ENCODE measurements around the gene ADGRV1.

The ADGRV1 gene

DNA sequence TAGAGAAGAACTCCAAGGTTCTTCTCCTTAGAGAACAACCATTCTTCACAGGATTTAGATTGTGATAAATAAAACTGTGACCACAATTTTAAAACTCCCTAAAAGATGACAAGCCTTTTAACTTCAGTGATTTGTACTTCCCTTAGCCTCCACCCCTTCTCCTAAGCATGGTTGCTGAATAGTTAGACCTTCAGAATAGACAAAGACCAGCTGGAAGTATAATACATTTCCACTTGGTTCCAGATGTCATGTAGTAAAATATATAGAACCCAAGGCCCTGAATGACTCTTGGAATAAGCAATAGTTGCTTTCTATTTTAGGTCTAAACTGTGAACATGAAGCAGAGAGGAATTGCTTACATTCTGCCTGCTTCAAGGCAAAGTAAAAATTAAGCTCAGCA is 615.8 kb downstream of the ADGRV1 start:
- in situ Hi-C loops (cut with HindIII; ENCODE audit: low sequenced_read_pairs), result no loop called here

DNA sequence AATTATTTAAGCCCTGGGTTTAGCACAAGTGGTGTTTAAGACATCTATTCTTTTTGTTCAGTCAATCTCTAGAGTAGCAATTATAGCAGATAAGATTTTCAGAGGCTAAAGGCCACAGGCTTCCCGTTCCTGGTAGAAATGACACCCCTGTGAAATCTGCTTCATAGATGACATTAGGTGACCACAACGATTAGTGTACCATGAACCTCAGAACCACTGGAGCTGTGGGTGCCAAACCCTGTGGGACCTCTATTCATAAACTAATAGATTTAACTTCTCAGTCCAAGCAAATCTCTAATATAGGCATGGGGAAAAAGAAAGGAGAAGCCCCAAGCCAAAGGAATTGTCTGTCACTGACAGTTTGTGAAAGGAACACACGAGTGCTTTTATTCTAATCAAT is 617.1 kb downstream of the ADGRV1 start:
- in situ Hi-C loops (cut with HindIII; ENCODE audit: low sequenced_read_pairs), result loop anchor here (5.0 kb wide), 1 partner anchor 48 kb away; no protein-coding TSS in a partner anchor

DNA sequence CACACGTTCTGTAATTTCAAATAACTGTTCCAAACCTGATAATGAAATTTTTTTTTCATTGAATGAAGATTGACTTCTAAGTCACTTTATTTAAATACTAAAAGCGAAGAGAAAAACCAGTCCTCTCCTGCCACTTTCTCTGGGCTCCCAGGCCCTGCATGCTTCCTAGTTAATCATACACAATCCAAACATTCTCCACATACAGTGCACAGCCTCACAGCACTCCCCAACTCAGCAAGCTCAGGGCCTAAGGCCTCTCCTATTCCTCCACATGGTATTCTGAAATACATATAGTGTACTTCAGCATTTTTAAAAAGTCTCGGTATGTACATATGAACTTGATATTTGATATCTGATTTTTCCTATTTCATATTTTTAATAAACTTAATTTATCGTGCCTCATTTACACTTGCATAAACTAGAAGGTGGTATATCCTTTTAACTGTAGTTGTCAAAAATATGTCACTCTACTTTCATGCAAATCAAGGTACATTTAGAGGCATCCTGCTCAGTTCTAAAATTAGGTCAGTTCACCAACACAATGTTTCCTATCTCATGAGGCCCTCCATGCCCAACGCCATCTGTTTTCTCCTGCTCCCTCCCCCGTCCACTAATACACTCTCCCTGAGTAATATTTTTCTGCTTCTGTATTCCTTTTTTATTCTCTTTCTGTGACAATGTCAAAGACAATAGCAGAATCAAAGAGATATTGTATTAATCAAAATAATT is 617.9 kb downstream of the ADGRV1 start:
- in situ Hi-C loops (cut with HindIII; ENCODE audit: low sequenced_read_pairs), result loop anchor here (5.0 kb wide), 1 partner anchor 49 kb away; no protein-coding TSS in a partner anchor

DNA sequence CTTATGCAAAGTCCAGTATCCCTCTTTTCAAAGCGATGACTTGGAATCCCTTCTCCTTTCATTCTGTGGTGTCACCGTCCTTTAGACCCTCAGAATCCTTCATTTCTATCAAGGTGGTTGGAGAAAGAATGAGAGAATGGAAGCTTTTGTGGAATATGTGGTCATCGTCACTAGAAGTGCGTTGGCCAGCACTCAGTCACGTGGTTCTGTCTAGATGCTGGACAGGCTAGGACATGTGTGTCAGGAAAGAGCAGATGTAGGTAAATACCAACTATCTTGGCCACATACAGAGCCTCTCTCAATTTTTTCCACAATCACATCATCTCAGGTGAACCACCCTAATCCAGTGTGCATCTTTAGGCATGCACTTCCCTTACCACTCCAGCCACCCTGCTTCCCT is 618.5 kb downstream of the ADGRV1 start:
- in situ Hi-C loops (cut with HindIII; ENCODE audit: low sequenced_read_pairs), result loop anchor here (5.0 kb wide), 1 partner anchor 50 kb away; no protein-coding TSS in a partner anchor

GRCh38 chr5:91177639-91178038 is 619.0 kb downstream of the ADGRV1 start:
- in situ Hi-C loops (cut with HindIII; ENCODE audit: low sequenced_read_pairs), result loop anchor here (5.0 kb wide), 1 partner anchor 50 kb away; no protein-coding TSS in a partner anchor

DNA sequence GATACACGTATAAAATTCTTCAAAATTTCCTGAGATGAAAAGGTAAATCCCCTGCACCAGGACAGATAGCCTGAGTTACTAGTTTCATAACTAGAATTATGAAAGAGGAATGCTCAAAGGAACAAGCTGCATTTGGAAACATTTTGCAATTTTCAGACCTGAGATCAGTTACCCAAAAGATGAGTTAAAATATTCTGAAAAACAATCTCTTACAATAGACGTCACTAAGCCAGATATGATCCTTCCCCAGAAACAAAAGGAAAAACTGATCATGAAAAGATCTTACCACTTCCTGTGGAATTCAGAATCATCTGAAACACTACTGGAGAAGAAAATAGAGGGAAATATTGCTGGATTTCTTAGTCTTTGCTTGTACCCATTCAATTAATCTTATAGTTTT is 619.9 kb downstream of the ADGRV1 start:
- in situ Hi-C loops (cut with HindIII; ENCODE audit: low sequenced_read_pairs), result loop anchor here (5.0 kb wide), 1 partner anchor 51 kb away; no protein-coding TSS in a partner anchor

GRCh38 chr5:91179018-91179417 is 620.4 kb downstream of the ADGRV1 start:
- in situ Hi-C loops (cut with HindIII; ENCODE audit: low sequenced_read_pairs), result loop anchor here (5.0 kb wide), 1 partner anchor 52 kb away; no protein-coding TSS in a partner anchor

DNA sequence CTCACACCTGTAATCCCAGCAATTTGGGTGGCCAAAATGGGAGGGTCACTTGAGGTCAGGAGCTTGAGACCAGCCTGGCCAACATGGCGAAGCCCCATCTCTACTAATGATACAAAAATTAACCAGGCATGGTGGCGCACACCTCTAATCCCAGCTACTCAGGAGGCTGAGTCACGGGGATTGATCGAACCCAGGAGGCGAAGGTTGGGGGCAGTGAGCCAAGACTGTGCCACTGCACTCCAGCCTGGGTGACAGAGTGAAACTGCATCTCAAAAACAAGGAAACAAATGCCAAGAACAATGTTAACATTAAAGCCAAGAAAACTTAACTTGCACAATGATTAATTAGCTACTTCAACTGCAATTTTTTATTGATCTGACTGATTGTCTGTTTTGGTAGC is 621.9 kb downstream of the ADGRV1 start:
- in situ Hi-C loops (cut with HindIII; ENCODE audit: low sequenced_read_pairs), result no loop called here

GRCh38 chr5:91182763-91183162 is 624.2 kb downstream of the ADGRV1 start:
- in situ Hi-C loops (cut with HindIII; ENCODE audit: low sequenced_read_pairs), result no loop called here

GRCh38 chr5:91183743-91184142 is 625.1 kb downstream of the ADGRV1 start:
- in situ Hi-C loops (cut with HindIII; ENCODE audit: low sequenced_read_pairs), result no loop called here

GRCh38 chr5:91186101-91186500 is 627.5 kb downstream of the ADGRV1 start:
- in situ Hi-C loops (cut with HindIII; ENCODE audit: low sequenced_read_pairs), result no loop called here

DNA sequence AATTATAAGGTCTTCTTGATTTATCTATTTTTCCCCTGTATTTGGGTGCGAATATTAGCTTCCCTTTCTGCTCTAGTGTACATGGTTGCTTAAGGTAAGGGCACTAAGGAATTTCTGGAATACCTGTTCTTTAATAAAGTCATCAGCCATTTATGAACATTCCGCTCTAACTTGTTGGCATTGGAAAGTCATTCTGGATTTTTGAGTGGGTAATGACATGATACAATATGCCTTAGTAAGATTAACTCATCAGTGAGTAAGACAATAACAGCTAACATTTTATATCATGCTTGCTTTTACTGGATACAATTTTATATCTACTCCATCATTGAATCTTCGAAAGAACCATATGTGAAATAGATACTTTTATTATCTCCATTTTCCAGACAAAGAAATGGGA is 628.4 kb downstream of the ADGRV1 start:
- in situ Hi-C loops (cut with HindIII; ENCODE audit: low sequenced_read_pairs), result no loop called here

GRCh38 chr5:91188755-91189154 is 630.2 kb downstream of the ADGRV1 start:
- in situ Hi-C loops (cut with HindIII; ENCODE audit: low sequenced_read_pairs), result no loop called here

DNA sequence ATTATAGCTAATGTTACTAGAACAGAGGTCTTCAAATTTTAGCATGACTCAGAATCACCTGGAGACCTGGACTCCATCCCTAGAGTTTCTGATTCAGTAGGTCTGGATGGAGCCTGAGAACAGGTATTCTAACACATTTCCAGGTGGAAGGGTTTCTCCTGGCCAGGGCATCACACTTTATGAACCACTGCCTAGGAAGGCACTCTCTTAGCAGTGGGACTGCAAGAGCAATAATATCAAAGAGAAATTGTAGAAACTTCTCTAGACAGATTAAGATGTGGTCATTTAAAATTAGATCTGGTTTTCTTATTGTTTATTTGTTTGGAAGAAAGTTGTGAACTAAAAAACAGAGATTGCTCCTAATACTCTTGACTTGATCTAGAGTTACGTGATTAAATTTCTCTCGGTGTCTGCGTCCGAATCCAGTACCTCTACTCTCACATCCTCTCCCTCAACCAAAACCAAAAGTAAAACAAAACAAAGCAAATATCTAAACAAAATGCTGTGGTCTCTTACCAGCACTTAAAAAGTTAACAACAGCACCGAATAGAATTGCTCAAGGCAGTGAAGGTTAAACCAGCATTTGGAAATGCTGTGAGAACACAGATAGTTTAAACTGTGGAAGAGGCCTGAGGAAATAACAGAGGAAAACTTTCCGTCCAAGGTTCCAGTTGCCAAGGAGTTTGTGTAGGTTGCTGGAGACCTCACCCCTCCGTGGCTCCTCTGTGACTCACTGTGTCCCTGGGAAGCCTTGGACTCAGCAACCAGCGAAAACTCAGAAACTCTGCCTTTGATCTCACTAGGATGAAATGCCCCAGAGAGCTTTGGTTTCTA is 631.1 kb downstream of the ADGRV1 start:
- in situ Hi-C loops (cut with HindIII; ENCODE audit: low sequenced_read_pairs), result no loop called here

- in situ Hi-C loops (cut with HindIII; ENCODE audit: low sequenced_read_pairs), result no loop called here
These were observed 631.7 kb downstream of the ADGRV1 start for GRCh38 chr5:91190314-91190690.

DNA sequence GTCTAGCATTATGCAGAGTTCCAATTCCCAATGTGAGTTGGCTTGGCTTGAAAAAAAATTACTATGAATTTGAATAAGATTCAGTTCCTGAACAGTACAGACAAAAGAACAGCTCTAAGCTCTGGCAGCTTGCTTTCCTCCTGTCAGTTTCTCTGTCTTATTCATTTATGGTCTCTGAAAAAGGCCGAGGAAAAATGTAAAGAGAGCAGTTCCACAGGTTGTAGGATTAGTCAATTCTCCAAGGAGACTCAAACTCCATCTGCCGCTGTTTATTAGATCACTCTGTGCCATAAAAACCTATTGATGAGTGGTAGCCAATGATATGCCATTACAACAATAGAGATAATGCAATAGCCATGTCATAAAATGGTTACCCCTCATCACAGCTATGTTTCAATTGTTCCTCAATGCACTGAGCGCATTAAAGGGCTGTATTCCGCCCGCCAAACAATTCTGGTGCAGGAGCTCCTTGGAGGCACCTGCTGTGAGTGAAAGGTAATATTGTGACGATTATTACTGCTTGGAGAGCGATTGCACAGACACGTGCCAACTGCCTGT is 636.3 kb downstream of the ADGRV1 start:
- in situ Hi-C loops (cut with HindIII; ENCODE audit: low sequenced_read_pairs), result no loop called here

DNA sequence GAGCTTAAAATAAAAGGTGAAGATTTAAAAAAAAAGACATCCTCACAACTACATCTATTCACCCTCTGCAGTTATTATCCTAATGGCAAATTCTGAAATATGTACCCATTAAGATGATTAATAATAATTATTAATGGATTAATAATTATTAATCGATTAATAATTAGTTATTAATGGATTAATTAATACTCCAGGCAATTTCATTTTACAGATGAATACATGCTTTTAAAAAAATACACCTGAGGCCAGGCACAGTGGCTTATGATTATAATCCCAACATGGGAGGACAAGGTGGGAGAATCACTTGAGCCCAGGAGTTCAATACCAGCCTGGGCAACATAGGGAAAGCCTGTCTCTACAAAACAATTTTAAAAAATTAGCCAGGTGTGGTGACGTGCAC is 642.1 kb downstream of the ADGRV1 start:
- in situ Hi-C loops (cut with HindIII; ENCODE audit: low sequenced_read_pairs), result no loop called here

DNA sequence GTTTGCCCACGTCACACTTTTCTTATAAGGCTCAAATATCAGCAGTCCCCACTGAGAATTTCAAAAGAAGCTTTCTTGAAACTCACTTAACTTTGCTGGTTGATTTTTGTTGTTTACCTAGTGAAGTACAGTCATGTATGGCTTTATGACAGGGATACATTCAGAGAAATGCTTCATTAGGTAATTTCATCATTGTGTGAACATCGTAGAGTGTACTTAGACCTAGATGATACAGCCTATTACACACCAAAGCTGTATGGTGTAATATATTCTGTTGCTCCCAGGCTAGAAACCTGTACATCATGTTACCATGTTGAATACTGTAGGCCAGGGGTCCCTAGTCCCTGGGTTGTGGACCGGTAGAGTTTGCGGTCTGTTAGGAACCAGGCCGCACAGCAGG is 647.5 kb downstream of the ADGRV1 start:
- in situ Hi-C loops (cut with HindIII; ENCODE audit: low sequenced_read_pairs), result no loop called here

DNA sequence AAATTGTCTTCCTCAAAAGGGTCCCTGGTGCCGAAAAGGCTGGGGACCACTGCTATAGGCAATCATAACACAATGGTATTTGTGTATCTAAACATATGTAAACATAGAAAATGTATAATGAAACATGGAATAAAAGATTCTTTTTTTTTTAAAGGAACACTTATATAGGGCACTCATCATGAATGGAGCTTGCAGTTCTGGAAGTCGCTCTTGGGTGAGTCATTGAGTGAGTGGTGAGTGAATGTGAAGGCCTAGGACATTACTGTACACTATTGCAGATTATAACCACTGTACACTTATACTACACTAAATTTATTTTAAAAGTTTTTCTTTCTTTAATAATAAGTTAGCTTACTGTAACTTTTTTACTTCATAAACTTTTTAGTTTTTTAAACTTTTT is 648.1 kb downstream of the ADGRV1 start:
- in situ Hi-C loops (cut with HindIII; ENCODE audit: low sequenced_read_pairs), result no loop called here

- in situ Hi-C loops (cut with HindIII; ENCODE audit: low sequenced_read_pairs), result no loop called here
These were observed 648.7 kb downstream of the ADGRV1 start for GRCh38 chr5:91207248-91207647.

DNA sequence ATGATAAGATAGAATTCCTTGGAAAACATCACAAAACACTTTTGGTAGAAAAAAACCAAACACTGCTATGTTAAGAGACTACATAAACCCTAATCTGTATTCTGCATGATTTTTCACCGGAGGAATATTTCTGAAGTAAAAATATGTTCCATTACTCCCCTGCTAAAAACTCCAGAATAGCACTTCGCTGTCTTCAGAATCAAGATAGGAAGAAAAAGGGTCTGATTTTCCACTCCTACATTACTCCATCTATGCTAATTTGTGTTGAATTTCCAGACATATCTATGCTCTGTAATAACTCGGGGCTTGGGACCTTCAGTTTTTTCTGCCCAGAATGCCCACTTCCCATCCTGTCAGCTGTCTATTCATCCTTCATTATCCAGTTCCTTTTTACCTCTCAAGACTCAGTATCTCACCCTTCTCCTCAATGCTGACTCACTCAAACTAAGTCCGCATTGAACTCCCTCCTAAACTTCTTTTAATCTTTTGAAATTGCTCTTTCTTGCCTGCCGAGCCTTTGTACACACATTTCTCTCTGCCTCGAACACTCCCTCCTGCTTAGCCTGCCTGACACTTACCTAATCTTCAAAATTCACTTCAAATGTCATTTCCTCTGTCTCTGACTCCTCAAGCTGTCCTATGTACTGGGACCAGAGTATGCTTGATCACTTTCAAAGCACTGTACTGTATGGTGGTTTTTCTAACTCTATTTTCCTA is 653.6 kb downstream of the ADGRV1 start:
- in situ Hi-C loops (cut with HindIII; ENCODE audit: low sequenced_read_pairs), result loop anchor here (5.0 kb wide), 1 partner anchor 55 kb away; no protein-coding TSS in a partner anchor
